Hepatocyte (in vitro differentiated cells): ENCODE data around the gene RNLS. TPM values are rescaled to one million over a fixed set of nuclear protein-coding genes. Genes with fewer than 3 reads are reported as not detected.

Experiments
- DNase-seq: peaks from one replicate; pipeline ENCODE4 v3.0.0-alpha.2; 2016; ENCODE audit warnings: low spot score
- H2AFZ ChIP-seq: fragments of 200-600 bp; sonication (generic); 2 replicates; pipeline ENCODE4 v1.6.0; 2016; ENCODE audit warnings: antibody characterized with exemption, mild to moderate bottlenecking
- H3K27ac ChIP-seq: fragments of 200-600 bp; sonication (generic); 2 replicates; pipeline ENCODE4 v1.5.1; 2016; ENCODE audit warnings: mild to moderate bottlenecking
- H3K27me3 ChIP-seq: fragments of 200-600 bp; sonication (generic); 2 replicates; pipeline ENCODE4 v1.6.1; 2016
- H3K36me3 ChIP-seq: fragments of 200-600 bp; sonication (generic); replicated peaks from 2 replicates; pipeline ENCODE4 v1.5.1; 2016; ENCODE audit warnings: low read depth; ENCODE audit not compliant: insufficient read depth
- H3K4me1 ChIP-seq: fragments of 200-600 bp; sonication (generic); 2 replicates; pipeline ENCODE4 v1.5.1; 2016; ENCODE audit warnings: mild to moderate bottlenecking, moderate library complexity; ENCODE audit not compliant: insufficient read depth
- H3K4me2 ChIP-seq: fragments of 200-600 bp; sonication (generic); 2 replicates; pipeline ENCODE4 v1.6.0; 2016
- H3K4me3 ChIP-seq: fragments of 200-600 bp; sonication (generic); 2 replicates; pipeline ENCODE4 v1.5.1; 2016; ENCODE audit warnings: mild to moderate bottlenecking
- H3K79me2 ChIP-seq: fragments of 200-600 bp; sonication (generic); 2 replicates; pipeline ENCODE4 v1.6.0; 2017; ENCODE audit warnings: mild to moderate bottlenecking
- H3K9me2 ChIP-seq: fragments of 200-600 bp; sonication (generic); replicated peaks from 2 replicates; pipeline ENCODE4 v1.6.0; 2017; ENCODE audit warnings: mild to moderate bottlenecking; ENCODE audit not compliant: insufficient read depth
- H3K9me3 ChIP-seq: fragments of 200-600 bp; sonication (generic); 2 replicates; pipeline ENCODE4 v1.5.1; 2016; ENCODE audit warnings: low read depth, mild to moderate bottlenecking
- H4K20me1 ChIP-seq: fragments of 200-600 bp; sonication (generic); 2 replicates; pipeline ENCODE4 v1.6.0; 2016; ENCODE audit warnings: mild to moderate bottlenecking; ENCODE audit not compliant: insufficient read depth, poor library complexity, severe bottlenecking
- EZH2 ChIP-seq: fragments of 200-600 bp; sonication (generic); IDR thresholded peaks from 2 replicates; pipeline ENCODE4 v1.6.1; 2016; ENCODE audit warnings: antibody characterized with exemption, mild to moderate bottlenecking, borderline replicate concordance
- EZH2phosphoT487 ChIP-seq: fragments of 200-600 bp; sonication (generic); IDR thresholded peaks from one replicate; pipeline ENCODE4 v1.6.1; 2018; ENCODE audit warnings: antibody characterized with exemption, mild to moderate bottlenecking, low read depth, moderate library complexity; ENCODE audit not compliant: unreplicated experiment, severe bottlenecking
- WGBS: methylation state at CpG from one replicate; pipeline ENCODE4 v1.1.6; 2016; ENCODE audit warnings: low lambda C conversion rate; ENCODE audit errors: missing lambda C conversion rate; 5-methylcytosine and 5-hydroxymethylcytosine counted together
- polyA plus RNA-seq: library from polyadenylated mRNA; unstranded; fragments of >200 nt; fragmentation: Nextera tagmentation; extraction: Ambion mirVana; gene quantifications from 2 replicates; pipeline ENCODE4 v1.2.1, GENCODE V29; 2016
- total RNA-seq: library from RNA; depleted of rRNA; stranded (reverse); fragments of >200 nt; gene quantifications from 2 replicates; pipeline ENCODE4 v1.2.3, GENCODE V29; 2014
- TF ChIP-seq, protein P1 (sequence below): fragments of 200-600 bp; sonication (generic); IDR thresholded peaks from 2 replicates; pipeline ENCODE4 v1.5.1; 2016; ENCODE audit warnings: antibody characterized with exemption, mild to moderate bottlenecking; ENCODE audit not compliant: poor library complexity

RNLS gene
- total and polyA plus RNA-seq, 2 experiments from 2014 or later = 12.8 to 14.9 TPM

DNA sequence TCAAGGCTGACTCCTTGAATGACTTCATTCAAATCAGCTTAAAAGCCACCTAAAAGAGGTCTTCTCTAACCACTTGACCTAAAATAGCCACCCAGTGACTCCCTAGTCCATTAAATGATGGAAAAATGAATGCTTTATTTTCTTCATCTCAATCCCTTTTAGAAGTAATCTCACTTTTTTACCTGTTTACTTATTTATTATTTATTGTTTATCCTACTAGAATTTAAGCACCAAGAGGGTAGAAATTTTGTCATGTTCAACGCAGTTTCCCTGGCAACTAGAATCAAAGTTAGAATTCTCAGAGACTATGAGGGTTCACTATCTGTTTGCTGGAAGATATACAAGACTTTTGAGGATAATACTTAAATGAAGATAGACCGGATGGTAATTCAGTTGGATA lies 3.3 kb upstream of the RNLS start, which contains the start of gene LIPJ:
Gene LIPJ, plus strand, starts transcription at position 301 of the 400 bp plus-strand sequence. CDS start 3,926 bp downstream, outside the sequence.
- H4K20me1 ChIP-seq = no peaks in the 10 kb centered on the region
- H2AFZ ChIP-seq = no peak within 1 kb of the TSS
- H3K79me2 ChIP-seq = no peaks in the 10 kb centered on the region
- no peak within 1 kb of the TSS for H3K27ac ChIP-seq
- no peaks in the 10 kb centered on the region for H3K36me3 ChIP-seq
- no peaks in the 10 kb centered on the region for H3K9me2 ChIP-seq
- H3K4me2 ChIP-seq = no peak within 1 kb of the TSS
- WGBS = 86% methylated on average over 2 of the region's 2 CpGs
- TF ChIP-seq EZH2 = no peak
- TF ChIP-seq EZH2phosphoT487 = no peak
- TF ChIP-seq, protein P1, sequence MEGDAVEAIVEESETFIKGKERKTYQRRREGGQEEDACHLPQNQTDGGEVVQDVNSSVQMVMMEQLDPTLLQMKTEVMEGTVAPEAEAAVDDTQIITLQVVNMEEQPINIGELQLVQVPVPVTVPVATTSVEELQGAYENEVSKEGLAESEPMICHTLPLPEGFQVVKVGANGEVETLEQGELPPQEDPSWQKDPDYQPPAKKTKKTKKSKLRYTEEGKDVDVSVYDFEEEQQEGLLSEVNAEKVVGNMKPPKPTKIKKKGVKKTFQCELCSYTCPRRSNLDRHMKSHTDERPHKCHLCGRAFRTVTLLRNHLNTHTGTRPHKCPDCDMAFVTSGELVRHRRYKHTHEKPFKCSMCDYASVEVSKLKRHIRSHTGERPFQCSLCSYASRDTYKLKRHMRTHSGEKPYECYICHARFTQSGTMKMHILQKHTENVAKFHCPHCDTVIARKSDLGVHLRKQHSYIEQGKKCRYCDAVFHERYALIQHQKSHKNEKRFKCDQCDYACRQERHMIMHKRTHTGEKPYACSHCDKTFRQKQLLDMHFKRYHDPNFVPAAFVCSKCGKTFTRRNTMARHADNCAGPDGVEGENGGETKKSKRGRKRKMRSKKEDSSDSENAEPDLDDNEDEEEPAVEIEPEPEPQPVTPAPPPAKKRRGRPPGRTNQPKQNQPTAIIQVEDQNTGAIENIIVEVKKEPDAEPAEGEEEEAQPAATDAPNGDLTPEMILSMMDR = no peak
- no peak within 1 kb of the TSS for H3K4me3 ChIP-seq
- no peaks in the 10 kb centered on the region for H3K9me3 ChIP-seq
- no peaks in the 10 kb centered on the region for H3K4me1 ChIP-seq
- no peak for DNase-seq
- H3K27me3 ChIP-seq = no peaks in the 10 kb centered on the region

- peak overlapping the region; percentile 94 for H3K4me2 ChIP-seq
- 65% methylated on average over 7 of the region's 7 CpGs for WGBS
- no peaks in the 10 kb centered on the region for H3K79me2 ChIP-seq
- H3K4me3 ChIP-seq = peak overlapping the region; percentile 68
- TF ChIP-seq, protein P1 = no peak
- TF ChIP-seq EZH2phosphoT487 (no peak), EZH2 (no peak)
- peak overlapping the region; percentile 98 for H2AFZ ChIP-seq
- no peak for DNase-seq
- H3K36me3 ChIP-seq = no peaks in the 10 kb centered on the region
- no peaks in the 10 kb centered on the region for H4K20me1 ChIP-seq
- no peaks in the 10 kb centered on the region for H3K9me2 ChIP-seq
- H3K27ac ChIP-seq = peak overlapping the region; percentile 98
- H3K27me3 ChIP-seq = no peaks in the 10 kb centered on the region
- H3K4me1 ChIP-seq = no peaks in the 10 kb centered on the region
- H3K9me3 ChIP-seq = no peaks in the 10 kb centered on the region
Observed at GRCh38 chr10:88583584-88583957, 453 bp upstream of the RNLS start.

- no peaks in the 10 kb centered on the region for H4K20me1 ChIP-seq
- no peaks in the 10 kb centered on the region for H3K9me2 ChIP-seq
- no peaks in the 10 kb centered on the region for H3K79me2 ChIP-seq
- peak overlapping the region; percentile 98 for H3K27ac ChIP-seq
- no peak for DNase-seq
- peak overlapping the region; percentile 68 for H3K4me3 ChIP-seq
- H3K4me2 ChIP-seq = peak overlapping the region; percentile 94
- 13% methylated on average over 4 of the region's 4 CpGs for WGBS
- no peaks in the 10 kb centered on the region for H3K9me3 ChIP-seq
- no peaks in the 10 kb centered on the region for H3K4me1 ChIP-seq
- no peaks in the 10 kb centered on the region for H3K27me3 ChIP-seq
- no peaks in the 10 kb centered on the region for H3K36me3 ChIP-seq
- TF ChIP-seq EZH2 (no peak), EZH2phosphoT487 (no peak)
- TF ChIP-seq, protein P1 = no peak
- peak overlapping the region; percentile 98 for H2AFZ ChIP-seq
Observed at GRCh38 chr10:88582411-88582805, 710 bp downstream of the RNLS start.

DNA sequence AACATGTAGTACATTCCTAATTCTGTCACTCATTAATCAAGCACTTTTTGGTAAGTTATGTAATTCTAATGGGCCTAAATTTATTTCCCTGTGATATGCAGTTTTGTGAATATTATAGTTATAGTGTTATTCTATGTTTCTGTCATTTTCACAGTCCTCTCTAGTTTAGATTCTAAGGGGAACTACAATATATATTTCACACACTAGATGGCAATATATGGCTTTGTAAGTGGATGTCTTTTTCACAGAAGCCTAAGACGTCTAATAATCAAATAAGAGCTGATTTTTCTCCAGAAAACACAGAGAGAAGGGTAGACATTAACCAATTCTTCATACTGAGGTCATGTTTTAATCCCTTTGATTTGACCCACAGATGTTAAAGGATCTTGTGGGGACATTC lies 18.0 kb downstream of the RNLS start:
- no peak overlapping the region for H3K4me2 ChIP-seq
- no peaks in the 10 kb centered on the region for H3K4me1 ChIP-seq
- no peaks in the 10 kb centered on the region for H3K9me3 ChIP-seq
- TF ChIP-seq EZH2phosphoT487 = no peak
- TF ChIP-seq EZH2 = no peak
- TF ChIP-seq, protein P1 = peak; percentile 63
- no peaks in the 10 kb centered on the region for H3K27me3 ChIP-seq
- H3K4me3 ChIP-seq = no peak overlapping the region
- no peak overlapping the region for H3K27ac ChIP-seq
- H3K79me2 ChIP-seq = no peaks in the 10 kb centered on the region
- 0% methylated on average over 1 of the region's 1 CpG for whole genome bisulfite sequencing
- H3K9me2 ChIP-seq = no peaks in the 10 kb centered on the region
- no peaks in the 10 kb centered on the region for H4K20me1 ChIP-seq
- no peaks in the 10 kb centered on the region for H3K36me3 ChIP-seq
- H2AFZ ChIP-seq = no peak overlapping the region
- DNase-seq = peak; percentile 15
